Fibroblast of villous mesenchyme (primary cell): Measurements from ENCODE around the gene VSIG10L2. TPM values are rescaled to one million over a fixed set of nuclear protein-coding genes. Genes with fewer than 3 reads are reported as not detected.

ENCODE experiments used
- DNase-seq: peaks from one replicate; pipeline ENCODE4 v3.0.0-alpha.2; 2010; ENCODE audit warnings: low read depth
- H3K4me3 ChIP-seq: 2 replicates; pipeline ENCODE4 v1.5.1; 2011; ENCODE audit warnings: low read depth, mild to moderate bottlenecking, low read length
- total RNA-seq: library from RNA; depleted of rRNA; stranded (reverse); fragments of >200 nt; gene quantifications from 2 replicates; pipeline ENCODE4 v1.2.3, GENCODE V29; 2012
- TF ChIP-seq, protein P1 (sequence below): IDR thresholded peaks from 2 replicates; pipeline ENCODE4 v1.5.1; 2012; ENCODE audit warnings: low read depth, mild to moderate bottlenecking, low read length; ENCODE audit not compliant: insufficient read depth

VSIG10L2 gene
- total RNA-seq, 1 donor: not detected

DNA sequence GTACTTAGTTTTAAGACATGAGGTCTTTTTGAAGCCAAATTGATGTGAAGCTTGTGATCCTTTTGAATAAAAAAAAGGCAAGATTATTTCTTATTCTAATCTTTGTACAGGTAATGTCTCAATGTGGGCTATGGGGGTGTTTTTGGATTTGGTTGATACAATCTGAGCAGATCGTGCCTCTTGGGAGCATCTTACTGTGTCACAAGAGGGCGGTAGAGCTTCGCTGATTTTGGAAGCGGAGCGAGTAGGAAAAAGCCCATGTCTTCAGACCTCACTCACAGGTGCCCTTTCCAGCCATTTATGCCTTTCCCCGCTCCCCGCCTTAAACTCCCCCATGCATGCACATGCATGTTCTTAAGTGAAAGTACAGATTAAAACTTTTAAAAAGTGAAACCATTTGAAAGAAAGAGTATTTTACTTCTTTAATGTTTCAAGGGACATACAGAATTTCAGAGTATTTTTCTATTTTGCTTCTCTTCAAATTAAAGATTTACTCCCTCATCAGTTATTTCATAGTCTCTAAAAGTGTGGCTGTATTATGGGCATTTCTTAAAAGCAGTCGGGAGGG lies 22.7 kb upstream of the VSIG10L2 start:
- TF ChIP-seq, protein P1, sequence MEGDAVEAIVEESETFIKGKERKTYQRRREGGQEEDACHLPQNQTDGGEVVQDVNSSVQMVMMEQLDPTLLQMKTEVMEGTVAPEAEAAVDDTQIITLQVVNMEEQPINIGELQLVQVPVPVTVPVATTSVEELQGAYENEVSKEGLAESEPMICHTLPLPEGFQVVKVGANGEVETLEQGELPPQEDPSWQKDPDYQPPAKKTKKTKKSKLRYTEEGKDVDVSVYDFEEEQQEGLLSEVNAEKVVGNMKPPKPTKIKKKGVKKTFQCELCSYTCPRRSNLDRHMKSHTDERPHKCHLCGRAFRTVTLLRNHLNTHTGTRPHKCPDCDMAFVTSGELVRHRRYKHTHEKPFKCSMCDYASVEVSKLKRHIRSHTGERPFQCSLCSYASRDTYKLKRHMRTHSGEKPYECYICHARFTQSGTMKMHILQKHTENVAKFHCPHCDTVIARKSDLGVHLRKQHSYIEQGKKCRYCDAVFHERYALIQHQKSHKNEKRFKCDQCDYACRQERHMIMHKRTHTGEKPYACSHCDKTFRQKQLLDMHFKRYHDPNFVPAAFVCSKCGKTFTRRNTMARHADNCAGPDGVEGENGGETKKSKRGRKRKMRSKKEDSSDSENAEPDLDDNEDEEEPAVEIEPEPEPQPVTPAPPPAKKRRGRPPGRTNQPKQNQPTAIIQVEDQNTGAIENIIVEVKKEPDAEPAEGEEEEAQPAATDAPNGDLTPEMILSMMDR: peak; percentile 92
- no peak overlapping the region for H3K4me3 ChIP-seq
- DNase-seq: peak; percentile 74

DNA sequence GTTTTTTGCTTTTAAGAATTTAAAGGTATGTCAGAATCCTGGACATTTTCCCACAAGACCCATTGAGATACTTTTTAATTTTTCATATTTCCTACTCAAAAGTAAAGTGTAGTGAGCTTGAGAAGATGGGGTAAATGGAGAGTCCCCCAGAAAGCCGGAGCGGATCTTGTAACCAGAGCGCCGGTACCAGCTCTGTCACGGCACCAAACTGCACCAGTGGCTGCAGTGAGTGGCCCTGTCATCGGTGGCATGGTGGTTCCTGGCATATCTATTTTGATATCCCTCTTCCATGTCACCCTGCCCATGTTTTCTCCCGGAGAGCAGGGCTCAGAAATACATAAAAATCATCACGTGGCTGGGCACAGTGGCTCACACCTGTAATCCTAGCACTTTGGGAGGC lies 22.2 kb upstream of the VSIG10L2 start:
- TF ChIP-seq, protein P1: no peak
- H3K4me3 ChIP-seq: no peak overlapping the region
- DNase-seq: no peak

DNA sequence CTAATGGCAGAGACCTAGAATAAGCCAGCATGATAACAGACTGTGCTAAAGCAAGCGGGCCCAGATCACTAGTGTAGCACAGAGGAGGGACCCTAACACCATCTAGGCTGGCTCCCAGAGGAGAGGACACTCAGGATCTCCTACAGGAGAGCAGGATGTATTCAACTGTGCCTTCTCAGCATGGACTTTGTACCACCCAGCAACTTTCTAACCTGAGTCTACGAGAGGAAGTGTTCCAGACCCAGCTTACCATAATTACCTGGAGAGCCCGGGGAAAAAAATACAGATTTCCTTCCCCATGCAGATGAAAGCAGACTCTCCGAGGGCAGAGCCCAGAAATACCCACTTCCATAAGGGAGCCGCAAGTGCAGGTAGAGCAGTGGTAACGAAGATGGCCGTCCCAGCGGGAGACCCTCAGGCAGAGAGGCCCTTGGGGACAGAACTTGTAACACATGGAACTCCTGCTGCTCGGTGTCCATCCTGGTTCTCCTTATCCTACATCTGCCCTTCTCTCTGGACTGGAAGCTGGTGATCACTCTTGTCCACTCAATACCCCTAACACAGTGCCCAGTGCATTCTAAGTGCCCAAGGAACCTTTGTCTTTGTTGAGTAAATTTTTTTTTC lies 21.3 kb upstream of the VSIG10L2 start:
- TF ChIP-seq, protein P1: no peak
- no peak for DNase-seq
- no peak overlapping the region for H3K4me3 ChIP-seq

DNA sequence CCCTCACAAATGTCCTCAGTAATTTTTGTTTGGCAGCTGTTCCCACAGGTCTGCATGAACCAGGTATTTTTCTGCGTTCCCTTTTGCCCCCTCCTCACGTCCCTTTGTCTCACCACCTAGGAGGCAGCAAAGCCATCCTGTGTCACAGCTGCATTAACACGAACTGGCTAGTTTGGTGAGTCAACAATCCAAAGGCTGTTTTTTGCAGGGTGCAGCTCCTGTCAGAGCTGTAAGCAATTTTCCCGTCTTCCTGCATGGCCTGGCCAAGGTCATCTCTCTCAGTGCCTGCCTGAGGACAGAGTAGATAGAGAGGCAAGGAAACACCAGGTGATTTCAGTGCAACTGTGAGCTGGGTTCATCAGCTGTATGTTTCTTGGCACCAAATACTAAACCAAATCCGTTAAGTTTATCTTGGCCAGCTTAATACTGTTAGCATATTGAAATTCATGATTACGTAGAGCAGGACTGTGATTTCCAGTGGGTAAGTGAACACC lies 20.6 kb upstream of the VSIG10L2 start:
- no peak for DNase-seq
- TF ChIP-seq, protein P1: no peak
- H3K4me3 ChIP-seq: no peak overlapping the region

DNA sequence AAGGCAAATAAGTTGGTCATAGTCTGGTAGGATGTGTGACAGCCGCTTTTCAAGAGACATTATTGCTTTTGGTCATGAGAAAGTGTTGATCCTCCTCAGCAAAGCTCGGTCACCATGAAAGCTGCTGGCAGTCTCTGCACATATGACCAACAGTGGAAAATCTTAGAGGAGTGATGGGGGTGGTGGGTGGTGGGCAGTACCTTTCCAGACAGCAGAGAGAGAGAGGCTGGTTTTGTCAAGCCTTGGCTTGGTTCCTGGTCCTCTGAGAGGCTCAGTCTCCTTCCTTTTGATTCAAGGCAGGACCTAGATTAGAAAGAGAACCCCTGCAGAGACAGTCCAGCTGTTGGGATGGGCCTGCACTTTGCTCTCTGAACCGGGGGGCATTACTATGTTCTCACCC lies 20.0 kb upstream of the VSIG10L2 start:
- TF ChIP-seq, protein P1: no peak
- no peak overlapping the region for H3K4me3 ChIP-seq
- DNase-seq: no peak

DNA sequence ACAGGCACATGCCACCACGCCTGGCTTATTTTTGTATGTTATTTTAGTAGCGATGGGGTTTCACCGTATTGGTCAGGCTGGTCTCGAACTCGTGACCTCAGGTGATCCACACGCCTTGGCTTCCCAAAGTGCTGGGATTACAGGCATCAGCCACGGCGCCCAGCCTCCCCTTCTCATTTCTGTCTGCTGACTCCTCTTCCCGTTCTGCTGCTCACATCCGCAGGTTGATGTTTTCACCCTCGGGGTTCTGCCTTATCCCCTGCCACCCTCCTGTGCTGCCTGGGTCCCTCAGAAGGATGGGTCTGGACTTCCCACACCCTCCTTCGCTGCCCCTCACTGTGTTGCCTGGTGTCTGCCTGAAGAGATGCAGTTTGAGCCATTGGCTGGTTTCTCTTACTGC lies 19.2 kb upstream of the VSIG10L2 start:
- no peak for DNase-seq
- TF ChIP-seq, protein P1: no peak
- H3K4me3 ChIP-seq: no peak overlapping the region

DNA sequence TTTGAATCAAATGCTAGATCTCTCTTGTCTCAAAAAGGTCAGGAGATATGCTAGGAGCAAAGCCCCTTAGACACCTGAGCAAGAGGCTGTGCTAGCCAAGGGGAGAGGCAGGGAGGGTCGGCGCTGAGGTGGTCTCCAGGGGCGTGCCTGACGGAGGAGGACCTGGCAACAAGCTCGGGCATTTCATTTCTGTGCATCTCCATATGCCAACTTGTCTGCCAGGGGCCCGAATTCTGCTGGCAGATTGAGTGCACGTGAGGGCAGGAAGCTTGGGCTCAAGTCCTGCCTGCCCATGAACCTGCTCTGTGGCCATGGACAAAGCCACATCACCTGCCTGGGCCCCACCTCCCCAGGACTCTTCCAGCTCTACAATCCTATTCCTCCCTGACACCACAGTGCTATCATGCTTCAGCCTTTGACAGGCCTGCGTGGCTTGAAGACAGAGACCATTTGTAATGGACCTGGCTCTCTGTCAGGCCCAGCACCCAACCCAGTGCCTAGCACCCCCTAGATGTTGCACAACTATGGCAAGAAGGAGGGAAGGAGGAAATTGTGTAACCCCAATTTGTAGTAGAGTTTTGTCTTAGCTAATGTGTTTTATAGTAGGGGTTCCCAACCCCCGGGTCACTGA lies 16.3 kb upstream of the VSIG10L2 start:
- TF ChIP-seq, protein P1: no peak
- no peak for DNase-seq
- H3K4me3 ChIP-seq: no peak overlapping the region
